ENCODE measurements around the gene LEUTX. TPM values are rescaled to one million over a fixed set of nuclear protein-coding genes. Genes with fewer than 3 reads are reported as not detected.

The LEUTX gene
- total and polyA plus RNA-seq, 9 donors: not detected

- H3K27ac ChIP-seq: no peak overlapping the region
- no peaks in the 10 kb centered on the region for H3K27me3 ChIP-seq
- WGBS, 3 donors: 92 to 97% (median 94%) methylated on average over 1 of the region's 1 CpG
- no peak for DNase-seq
- H3K9me3 ChIP-seq: no peaks in the 10 kb centered on the region
- intact Hi-C loops (cut with DNase I): no loop called here
- TF ChIP-seq, protein P1, sequence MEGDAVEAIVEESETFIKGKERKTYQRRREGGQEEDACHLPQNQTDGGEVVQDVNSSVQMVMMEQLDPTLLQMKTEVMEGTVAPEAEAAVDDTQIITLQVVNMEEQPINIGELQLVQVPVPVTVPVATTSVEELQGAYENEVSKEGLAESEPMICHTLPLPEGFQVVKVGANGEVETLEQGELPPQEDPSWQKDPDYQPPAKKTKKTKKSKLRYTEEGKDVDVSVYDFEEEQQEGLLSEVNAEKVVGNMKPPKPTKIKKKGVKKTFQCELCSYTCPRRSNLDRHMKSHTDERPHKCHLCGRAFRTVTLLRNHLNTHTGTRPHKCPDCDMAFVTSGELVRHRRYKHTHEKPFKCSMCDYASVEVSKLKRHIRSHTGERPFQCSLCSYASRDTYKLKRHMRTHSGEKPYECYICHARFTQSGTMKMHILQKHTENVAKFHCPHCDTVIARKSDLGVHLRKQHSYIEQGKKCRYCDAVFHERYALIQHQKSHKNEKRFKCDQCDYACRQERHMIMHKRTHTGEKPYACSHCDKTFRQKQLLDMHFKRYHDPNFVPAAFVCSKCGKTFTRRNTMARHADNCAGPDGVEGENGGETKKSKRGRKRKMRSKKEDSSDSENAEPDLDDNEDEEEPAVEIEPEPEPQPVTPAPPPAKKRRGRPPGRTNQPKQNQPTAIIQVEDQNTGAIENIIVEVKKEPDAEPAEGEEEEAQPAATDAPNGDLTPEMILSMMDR (IDR thresholded peaks at IDR 0.05): no peak
- no peak for TF ChIP-seq POLR2A (IDR thresholded peaks at IDR 0.05)
- TF ChIP-seq EP300 (IDR thresholded peaks at IDR 0.05): no peak
- H3K4me1 ChIP-seq (ENCODE audit: insufficient read depth): no peaks in the 10 kb centered on the region
- no peak overlapping the region for H3K4me3 ChIP-seq
- no peaks in the 10 kb centered on the region for H3K36me3 ChIP-seq
These were observed 38.3 kb upstream of the LEUTX start for GRCh38 chr19:39740395-39740794.

- intact Hi-C loops (cut with DNase I): no loop called here
- TF ChIP-seq, protein P1 (IDR thresholded peaks at IDR 0.05): no peak
- TF ChIP-seq POLR2A (IDR thresholded peaks at IDR 0.05): no peak
- no peak for TF ChIP-seq EP300 (IDR thresholded peaks at IDR 0.05)
- WGBS, 3 donors: 58 to 67% (median 61%) methylated on average over 3 of the region's 3 CpGs
These were observed 33.0 kb upstream of the LEUTX start for GRCh38 chr19:39745643-39746042.

GRCh38 chr19:39746836-39747529 is 31.7 kb upstream of the LEUTX start:
- no peaks in the 10 kb centered on the region for H3K36me3 ChIP-seq
- H3K9me3 ChIP-seq: no peaks in the 10 kb centered on the region
- TF ChIP-seq EP300 (IDR thresholded peaks at IDR 0.05) (no peak), POLR2A (IDR thresholded peaks at IDR 0.05) (no peak)
- TF ChIP-seq, protein P1 (IDR thresholded peaks at IDR 0.05): no peak
- intact Hi-C loops (cut with DNase I): no loop called here
- 50 to 71% (median 60%) methylated on average over 4 of the region's 4 CpGs for WGBS, 3 donors
- no peaks in the 10 kb centered on the region for H3K27me3 ChIP-seq
- DNase-seq: no peak
- H3K4me3 ChIP-seq: no peak overlapping the region
- H3K27ac ChIP-seq: no peak overlapping the region
- H3K4me1 ChIP-seq (ENCODE audit: insufficient read depth): no peaks in the 10 kb centered on the region

More at GRCh38 chr19:39745643-39746042, 33.0 kb upstream of the LEUTX start:
- Histone ChIP-seq H3K4me1 (ENCODE audit: insufficient read depth) (no peaks in the 10 kb centered on the region), H3K27ac (no peak overlapping the region), H3K4me3 (no peak overlapping the region), H3K9me3 (no peaks in the 10 kb centered on the region), H3K36me3 (no peaks in the 10 kb centered on the region), H3K27me3 (no peaks in the 10 kb centered on the region)
- DNase-seq: no peak

GRCh38 chr19:39749981-39750380 is 28.7 kb upstream of the LEUTX start:
- no peaks in the 10 kb centered on the region for H3K9me3 ChIP-seq
- H3K4me1 ChIP-seq (ENCODE audit: insufficient read depth): no peaks in the 10 kb centered on the region
- no peaks in the 10 kb centered on the region for H3K27me3 ChIP-seq
- no peaks in the 10 kb centered on the region for H3K36me3 ChIP-seq
- H3K27ac ChIP-seq: no peak overlapping the region
- WGBS, 3 donors: 77 to 83% (median 81%) methylated on average over 5 of the region's 5 CpGs
- no peak for DNase-seq
- H3K4me3 ChIP-seq: no peak overlapping the region
- intact Hi-C loops (cut with DNase I): no loop called here
- TF ChIP-seq POLR2A (IDR thresholded peaks at IDR 0.05) (no peak), EP300 (IDR thresholded peaks at IDR 0.05) (no peak)
- TF ChIP-seq, protein P1 (IDR thresholded peaks at IDR 0.05): no peak

Data from ovary (tissue), 9 donors.